ENCODE data around the gene ZNF24. TPM values are rescaled to one million over a fixed set of nuclear protein-coding genes. Genes with fewer than 3 reads are reported as not detected.

ZNF24 gene
- total RNA-seq, 1 donor from 2014 or later: 55.3 TPM

DNA sequence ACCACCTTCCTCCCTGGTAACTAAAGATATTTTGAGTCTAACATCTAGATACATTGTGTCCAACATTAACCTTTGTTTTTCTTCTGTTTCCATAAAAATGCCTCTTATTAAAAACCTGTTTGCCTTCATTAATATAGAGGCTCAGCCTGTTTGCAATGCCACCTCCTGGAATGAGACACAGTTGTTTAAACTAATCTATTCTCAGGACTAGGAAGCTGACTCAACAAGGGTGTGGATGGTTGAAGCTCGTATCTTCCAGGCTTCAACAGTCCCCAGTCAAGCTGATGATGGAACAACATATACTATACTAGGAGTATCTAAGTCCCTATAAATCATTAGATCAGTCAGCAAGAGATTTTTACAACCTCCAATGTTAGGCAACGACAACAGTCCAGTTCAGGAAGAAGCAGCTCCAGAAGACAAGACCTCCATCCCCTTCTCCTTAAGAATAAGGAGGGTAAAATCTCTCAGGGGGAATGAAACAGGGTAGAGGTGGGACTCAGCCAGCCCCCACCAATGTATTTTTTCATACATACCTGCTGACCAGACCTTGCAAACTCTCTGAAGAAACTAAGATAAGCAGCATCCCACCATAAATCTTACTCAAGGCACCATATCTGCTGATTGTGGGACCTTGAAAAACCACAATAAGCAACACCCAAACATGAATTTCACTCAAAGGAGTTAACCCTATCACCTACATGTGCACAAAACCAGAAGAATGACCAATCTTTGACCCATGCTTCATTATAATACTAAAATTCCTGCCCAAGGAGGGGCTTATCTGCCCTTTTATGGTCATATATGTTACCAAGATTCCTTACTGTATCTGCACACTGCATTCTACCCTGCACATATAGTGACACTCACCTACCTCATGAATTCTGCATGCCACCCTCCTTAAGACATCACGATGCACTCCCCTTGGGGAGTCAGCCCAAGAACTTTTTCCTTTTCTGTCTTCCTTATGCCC, 21.4 kb downstream of the ZNF24 start:
- H3K27ac Mint-ChIP-seq: no peak overlapping the region
- no peaks in the 10 kb centered on the region for H3K4me1 Mint-ChIP-seq
- no peaks in the 10 kb centered on the region for H3K27me3 Mint-ChIP-seq (ENCODE audit: low read depth)
- TF ChIP-seq, protein P1, sequence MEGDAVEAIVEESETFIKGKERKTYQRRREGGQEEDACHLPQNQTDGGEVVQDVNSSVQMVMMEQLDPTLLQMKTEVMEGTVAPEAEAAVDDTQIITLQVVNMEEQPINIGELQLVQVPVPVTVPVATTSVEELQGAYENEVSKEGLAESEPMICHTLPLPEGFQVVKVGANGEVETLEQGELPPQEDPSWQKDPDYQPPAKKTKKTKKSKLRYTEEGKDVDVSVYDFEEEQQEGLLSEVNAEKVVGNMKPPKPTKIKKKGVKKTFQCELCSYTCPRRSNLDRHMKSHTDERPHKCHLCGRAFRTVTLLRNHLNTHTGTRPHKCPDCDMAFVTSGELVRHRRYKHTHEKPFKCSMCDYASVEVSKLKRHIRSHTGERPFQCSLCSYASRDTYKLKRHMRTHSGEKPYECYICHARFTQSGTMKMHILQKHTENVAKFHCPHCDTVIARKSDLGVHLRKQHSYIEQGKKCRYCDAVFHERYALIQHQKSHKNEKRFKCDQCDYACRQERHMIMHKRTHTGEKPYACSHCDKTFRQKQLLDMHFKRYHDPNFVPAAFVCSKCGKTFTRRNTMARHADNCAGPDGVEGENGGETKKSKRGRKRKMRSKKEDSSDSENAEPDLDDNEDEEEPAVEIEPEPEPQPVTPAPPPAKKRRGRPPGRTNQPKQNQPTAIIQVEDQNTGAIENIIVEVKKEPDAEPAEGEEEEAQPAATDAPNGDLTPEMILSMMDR (IDR thresholded peaks at IDR 0.05; ENCODE audit: unreplicated experiment): no peak
- peaks cover 3% of the 10 kb centered on the region for H3K36me3 Mint-ChIP-seq
- no peak for DNase-seq (ENCODE audit: low spot score in 2 of 2, unreplicated experiment in 2 of 2)
- no peak overlapping the region for H3K4me3 Mint-ChIP-seq
- H3K9me3 Mint-ChIP-seq: peaks cover 4% of the 10 kb centered on the region

DNA sequence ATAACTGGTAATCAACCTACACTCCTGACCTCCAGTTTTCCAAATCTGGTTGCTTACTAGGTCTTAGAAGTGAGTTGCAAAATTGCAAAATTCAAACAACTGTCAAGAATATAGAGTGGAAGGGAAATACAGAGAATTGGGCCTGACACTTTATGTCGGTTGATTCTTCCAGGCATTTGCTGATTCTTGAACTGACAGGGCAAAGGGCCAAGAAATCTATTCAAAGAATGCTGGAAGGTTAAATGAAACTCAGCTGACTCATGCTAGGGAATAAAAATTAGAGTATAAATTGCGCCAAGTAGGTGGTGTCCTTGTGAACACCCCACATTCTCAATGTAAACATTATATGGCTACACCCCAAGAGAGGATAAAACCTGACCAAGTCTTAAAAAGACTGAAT, 32.7 kb downstream of the ZNF24 start:
- Mint-ChIP-seq H3K9me3 (peaks cover 74% of the 10 kb centered on the region), H3K4me1 (no peaks in the 10 kb centered on the region), H3K27ac (no peak overlapping the region), H3K27me3 (ENCODE audit: low read depth) (no peaks in the 10 kb centered on the region), H3K36me3 (peaks cover 40% of the 10 kb centered on the region), H3K4me3 (no peak overlapping the region)
- TF ChIP-seq, protein P1 (IDR thresholded peaks at IDR 0.05; ENCODE audit: unreplicated experiment): no peak
- DNase-seq (ENCODE audit: low spot score in 2 of 2, unreplicated experiment in 2 of 2): no peak

DNA sequence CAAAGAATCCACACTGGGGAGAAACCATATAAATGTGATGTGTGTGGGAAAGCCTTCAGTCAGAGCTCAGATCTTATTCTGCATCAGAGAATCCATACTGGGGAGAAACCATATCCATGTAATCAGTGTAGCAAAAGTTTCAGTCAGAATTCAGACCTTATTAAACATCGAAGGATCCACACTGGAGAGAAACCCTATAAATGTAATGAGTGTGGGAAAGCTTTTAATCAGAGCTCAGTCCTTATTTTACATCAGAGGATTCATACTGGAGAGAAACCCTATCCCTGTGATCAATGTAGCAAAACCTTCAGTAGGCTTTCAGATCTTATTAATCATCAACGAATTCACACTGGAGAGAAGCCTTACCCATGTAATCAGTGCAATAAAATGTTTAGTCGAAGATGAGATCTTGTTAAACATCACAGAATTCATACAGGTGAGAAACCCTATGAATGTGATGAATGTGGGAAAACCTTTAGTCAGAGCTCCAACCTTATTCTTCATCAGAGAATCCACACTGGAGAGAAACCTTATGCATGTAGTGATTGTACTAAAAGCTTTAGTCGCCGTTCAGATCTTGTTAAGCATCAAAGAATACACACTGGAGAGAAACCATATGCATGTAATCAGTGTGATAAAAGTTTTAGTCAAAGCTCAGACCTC, 37.5 kb downstream of the ZNF24 start:
- Mint-ChIP-seq H3K27ac (no peak overlapping the region), H3K4me1 (no peaks in the 10 kb centered on the region), H3K36me3 (peaks cover 77% of the 10 kb centered on the region), H3K4me3 (no peak overlapping the region), H3K27me3 (ENCODE audit: low read depth) (no peaks in the 10 kb centered on the region), H3K9me3 (peaks cover 73% of the 10 kb centered on the region)
- TF ChIP-seq, protein P1 (IDR thresholded peaks at IDR 0.05; ENCODE audit: unreplicated experiment): no peak
- no peak for DNase-seq (ENCODE audit: low spot score in 2 of 2, unreplicated experiment in 2 of 2)

DNA sequence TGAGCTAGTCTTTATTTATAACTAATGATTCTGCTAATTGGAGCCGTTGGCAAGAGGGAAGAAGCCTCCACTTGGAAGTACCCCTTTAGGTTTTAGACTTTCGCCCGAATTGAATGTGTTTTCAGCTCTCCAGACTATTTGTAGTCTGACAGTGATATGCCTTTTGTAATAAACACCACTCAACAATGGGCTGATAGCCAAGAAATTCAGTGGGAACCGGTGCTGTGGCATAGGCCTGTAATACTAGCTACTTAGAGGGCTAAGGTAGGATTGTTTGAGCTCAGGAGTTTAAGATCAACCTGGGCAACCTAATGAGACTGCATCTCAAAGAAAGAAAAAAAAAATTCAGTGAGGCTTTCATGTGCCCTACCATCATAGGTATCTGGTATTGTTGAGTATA, 40.6 kb downstream of the ZNF24 start:
- Mint-ChIP-seq H3K27ac (no peak overlapping the region), H3K4me1 (no peaks in the 10 kb centered on the region), H3K9me3 (peaks cover 77% of the 10 kb centered on the region), H3K36me3 (peaks cover 92% of the 10 kb centered on the region), H3K27me3 (ENCODE audit: low read depth) (no peaks in the 10 kb centered on the region), H3K4me3 (no peak overlapping the region)
- no peak for DNase-seq (ENCODE audit: low spot score in 2 of 2, unreplicated experiment in 2 of 2)
- TF ChIP-seq, protein P1 (IDR thresholded peaks at IDR 0.05; ENCODE audit: unreplicated experiment): no peak

DNA sequence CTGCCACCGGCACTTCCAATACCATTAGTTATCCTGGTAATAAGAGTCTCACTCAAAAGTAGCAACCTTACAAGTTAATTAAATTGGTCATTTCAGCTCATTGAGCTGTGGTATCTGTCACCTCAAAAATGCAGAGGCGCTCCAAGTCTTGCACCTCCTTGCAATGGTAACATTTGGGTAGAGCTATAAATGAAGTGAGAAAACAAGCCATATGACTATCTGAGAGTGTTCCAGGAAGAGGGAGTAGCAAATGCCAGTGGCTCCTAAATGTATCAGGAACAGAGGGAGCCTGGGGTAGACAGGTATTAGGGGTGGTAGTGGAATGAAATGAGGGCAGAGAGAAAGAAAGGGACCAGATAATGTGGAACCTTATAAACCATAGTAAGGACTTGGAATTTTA, 48.2 kb downstream of the ZNF24 start:
- TF ChIP-seq, protein P1 (IDR thresholded peaks at IDR 0.05; ENCODE audit: unreplicated experiment): no peak
- H3K9me3 Mint-ChIP-seq: peaks cover 24% of the 10 kb centered on the region
- H3K4me3 Mint-ChIP-seq: no peak overlapping the region
- peaks cover 13% of the 10 kb centered on the region for H3K4me1 Mint-ChIP-seq
- H3K36me3 Mint-ChIP-seq: peaks cover 57% of the 10 kb centered on the region
- no peak for DNase-seq (ENCODE audit: low spot score in 2 of 2, unreplicated experiment in 2 of 2)
- H3K27me3 Mint-ChIP-seq (ENCODE audit: low read depth): no peaks in the 10 kb centered on the region
- no peak overlapping the region for H3K27ac Mint-ChIP-seq
